Naive thymus-derived CD8-positive, alpha-beta T cell (primary cell): ENCODE measurements around the gene SH3GL2. TPM values are rescaled to one million over a fixed set of nuclear protein-coding genes. Genes with fewer than 3 reads are reported as not detected.
A peak's percentile ranks its signal among the peaks of the same experiment; 100 is the strongest.

Source experiments
- ATAC-seq, 2 donors: fragments of 150-1000 bp; cut with Tn5 transposase in 1 of 2; sonication (Bioruptor Pico), chemical (Tn5 transposase) in 1 of 2; 1 replicate in 1 of 2; 2 replicates in 1 of 2; pipeline ENCODE4 v1.10.0; 2021; ENCODE audit warnings: mild to moderate bottlenecking in 2 of 2, moderate library complexity in 2 of 2
- POLR2A ChIA-PET: fragments of 350-600 bp; sonication (Branson Sonifier 250); formaldehyde crosslinking; loops from one replicate; lab custom pipeline; 2021; ENCODE audit warnings: antibody characterized with exemption; lab: Charles Lee
- DNase-seq, 10 donors: peaks; one replicate each; pipeline versions ENCODE4 v3.0.0 to v3.0.0-alpha.2; 2020 to 2022
- H3K27ac Mint-ChIP-seq, 10 donors: one replicate each; pipeline ENCODE4 v1.8.0; 2020 to 2022; ENCODE audit warnings: mild to moderate bottlenecking in 10 of 10, mixed read lengths in 10 of 10, moderate library complexity in 4 of 10, inconsistent platforms in 1 of 10
- H3K27me3 Mint-ChIP-seq, 5 donors: one replicate each; pipeline ENCODE4 v1.8.0; 2021 to 2022; ENCODE audit warnings: mixed read lengths in 5 of 5
- H3K36me3 Mint-ChIP-seq, 3 donors: one replicate each; pipeline ENCODE4 v1.8.0; 2020 to 2022; ENCODE audit warnings: mixed read lengths in 3 of 3, mild to moderate bottlenecking in 2 of 3, inconsistent platforms in 1 of 3
- H3K4me1 Mint-ChIP-seq, 4 donors: one replicate each; pipeline ENCODE4 v1.8.0; 2021 to 2022; ENCODE audit warnings: mixed read lengths in 4 of 4
- H3K4me3 Mint-ChIP-seq, 10 donors: one replicate each; pipeline ENCODE4 v1.8.0; 2020 to 2022; ENCODE audit warnings: mild to moderate bottlenecking in 10 of 10, mixed read lengths in 10 of 10, moderate library complexity in 6 of 10, inconsistent platforms in 1 of 10
- H3K9me3 Mint-ChIP-seq, 9 donors: one replicate each; pipeline ENCODE4 v1.8.0; 2020 to 2022; ENCODE audit warnings: mixed read lengths in 9 of 9, mild to moderate bottlenecking in 3 of 9, inconsistent platforms in 1 of 9, moderate library complexity in 1 of 9
- polyA plus RNA-seq, 3 donors: library from polyadenylated mRNA; unstranded; fragments of 300-500 nt; fragmentation: Illumina TruSeq; gene quantifications; one replicate each; pipeline ENCODE4 v1.2.3, GENCODE V29; 2021
- total RNA-seq, 8 experiments: library from RNA in 2 of 8; stranded (reverse) in 2 of 8; gene quantifications; one replicate each; pipeline ENCODE4 v1.2.3 and lab custom pipeline; 2021 to 2026

Gene SH3GL2
- total and polyA plus RNA-seq, 5 experiments from 2014 or later: not detected

DNA sequence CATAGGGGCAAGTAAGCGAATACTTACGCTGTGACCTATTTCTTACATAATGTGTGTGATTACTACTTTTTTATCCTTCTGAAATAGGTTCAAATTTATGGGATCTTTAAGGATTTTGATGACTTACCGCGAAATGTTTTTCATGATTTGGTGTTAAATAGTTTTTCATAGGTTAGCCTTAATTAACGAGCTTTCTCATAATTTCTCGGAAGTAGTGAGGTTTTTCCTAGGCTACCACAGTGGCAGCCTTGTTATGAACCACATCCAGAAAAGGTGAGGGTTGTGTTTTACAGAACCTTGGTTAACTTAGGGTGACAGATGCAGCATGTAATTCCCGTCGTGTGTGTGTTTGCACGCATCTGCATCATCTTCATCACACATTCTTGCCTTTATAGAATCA, 1.3 kb downstream of the SH3GL2 start:
- peaks cover 0 to 5% (median 0%) of the 10 kb centered on the region in 3 donors for H3K36me3 Mint-ChIP-seq
- peaks cover 14 to 41% (median 28%) of the 10 kb centered on the region in 5 donors for H3K27me3 Mint-ChIP-seq
- POLR2A ChIA-PET: no interaction called here
- H3K9me3 Mint-ChIP-seq: peaks cover 0 to 17% (median 8%) of the 10 kb centered on the region in 9 donors
- H3K27ac Mint-ChIP-seq: no peak overlapping the region
- H3K4me3 Mint-ChIP-seq: peak overlapping the region in 1 of 10 donors; percentile 14
- no peak for DNase-seq
- H3K4me1 Mint-ChIP-seq: peaks cover 3 to 7% (median 6%) of the 10 kb centered on the region in 4 donors
- no peak for ATAC-seq

GRCh38 chr9:17587113-17587512, 8.2 kb downstream of the SH3GL2 start:
- Mint-ChIP-seq H3K9me3 (peaks cover 0 to 11% (median 0%) of the 10 kb centered on the region in 9 donors), H3K4me3 (no peak overlapping the region), H3K4me1 (no peaks in the 10 kb centered on the region), H3K27ac (no peak overlapping the region), H3K27me3 (peaks cover 0 to 7% (median 2%) of the 10 kb centered on the region in 5 donors), H3K36me3 (no peaks in the 10 kb centered on the region)
- no peak for ATAC-seq
- no peak for DNase-seq
- POLR2A ChIA-PET: no interaction called here

DNA sequence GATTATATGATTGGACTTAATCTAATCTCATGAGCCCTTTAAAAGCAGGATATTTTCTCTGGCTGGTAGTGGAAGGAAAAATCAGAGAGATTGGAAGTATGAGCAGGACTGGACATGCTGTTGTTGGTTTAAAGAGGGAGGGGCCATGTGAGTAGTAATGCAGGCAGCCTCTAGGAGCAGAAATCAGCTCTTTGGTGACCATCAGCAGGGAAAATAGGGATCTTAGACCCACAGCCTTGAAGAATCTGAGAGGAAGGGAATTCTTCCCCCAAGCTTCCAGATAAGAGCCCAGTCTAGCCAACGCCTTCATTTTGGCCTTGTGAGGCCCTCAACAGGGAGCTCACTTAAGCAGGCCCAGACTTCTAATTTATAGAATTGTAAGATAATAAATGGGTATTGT, 9.5 kb downstream of the SH3GL2 start:
- POLR2A ChIA-PET: no interaction called here
- no peak for ATAC-seq
- DNase-seq: no peak
- Mint-ChIP-seq H3K36me3 (no peaks in the 10 kb centered on the region), H3K4me3 (no peak overlapping the region), H3K27me3 (peaks cover 0 to 7% (median 2%) of the 10 kb centered on the region in 5 donors), H3K27ac (no peak overlapping the region), H3K4me1 (no peaks in the 10 kb centered on the region), H3K9me3 (peaks cover 0 to 11% (median 0%) of the 10 kb centered on the region in 9 donors)

GRCh38 chr9:17588941-17589340, 10.1 kb downstream of the SH3GL2 start:
- ATAC-seq (no peak), DNase-seq (no peak)
- no peak overlapping the region for H3K4me3 Mint-ChIP-seq
- peaks cover 0 to 11% (median 0%) of the 10 kb centered on the region in 9 donors for H3K9me3 Mint-ChIP-seq
- H3K27me3 Mint-ChIP-seq: peaks cover 0 to 7% (median 2%) of the 10 kb centered on the region in 5 donors
- H3K27ac Mint-ChIP-seq: no peak overlapping the region
- H3K4me1 Mint-ChIP-seq: no peaks in the 10 kb centered on the region
- POLR2A ChIA-PET: no interaction called here
- no peaks in the 10 kb centered on the region for H3K36me3 Mint-ChIP-seq

DNA sequence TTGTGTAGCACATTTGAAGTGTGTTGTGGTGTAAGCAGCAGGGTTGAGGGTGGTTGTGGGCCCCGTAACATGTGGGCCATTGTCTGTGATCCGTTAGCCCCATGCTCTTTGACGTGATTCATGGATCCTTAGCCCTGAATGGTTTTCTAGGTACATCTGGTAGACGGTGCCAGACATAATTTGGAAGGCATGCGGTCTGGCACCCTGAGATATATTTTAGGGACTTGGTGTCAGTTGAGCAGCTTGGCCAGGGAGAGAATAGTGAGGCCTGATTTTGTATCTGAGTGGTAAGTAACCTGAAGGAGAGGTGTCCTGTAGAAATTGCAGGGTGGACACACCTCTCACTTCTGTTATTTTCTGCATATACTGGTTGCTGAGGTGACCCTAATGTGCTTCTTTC, 10.9 kb downstream of the SH3GL2 start:
- Mint-ChIP-seq H3K4me1 (no peaks in the 10 kb centered on the region), H3K27me3 (peaks cover 0 to 5% (median 2%) of the 10 kb centered on the region in 5 donors), H3K27ac (no peak overlapping the region), H3K36me3 (no peaks in the 10 kb centered on the region), H3K9me3 (peaks cover 0 to 10% (median 0%) of the 10 kb centered on the region in 9 donors), H3K4me3 (no peak overlapping the region)
- no peak for ATAC-seq
- no peak for DNase-seq
- POLR2A ChIA-PET: no interaction called here

DNA sequence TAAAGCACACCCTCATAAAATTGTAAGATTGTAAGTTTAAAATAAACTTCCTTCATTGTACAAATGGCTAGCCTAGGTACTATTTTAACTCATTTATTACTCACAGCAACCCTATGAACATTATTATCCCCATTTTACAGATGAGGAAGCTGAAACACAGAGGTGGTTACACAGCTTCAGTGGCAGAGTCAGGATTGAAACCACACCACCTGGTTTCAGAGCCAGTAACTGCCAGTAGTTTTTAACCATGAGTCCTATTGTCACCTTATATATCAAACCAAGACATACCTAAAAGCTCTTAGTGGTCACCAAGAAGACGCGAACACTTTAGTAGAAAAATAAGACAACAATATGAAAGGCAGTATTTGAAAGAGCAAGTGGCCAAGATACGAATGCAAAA, 16.1 kb downstream of the SH3GL2 start:
- Mint-ChIP-seq H3K4me3 (no peak overlapping the region), H3K36me3 (no peaks in the 10 kb centered on the region), H3K27me3 (peaks cover 0 to 7% (median 0%) of the 10 kb centered on the region in 5 donors), H3K9me3 (peaks cover 0 to 3% (median 0%) of the 10 kb centered on the region in 9 donors), H3K27ac (no peak overlapping the region), H3K4me1 (no peaks in the 10 kb centered on the region)
- ATAC-seq: no peak
- DNase-seq: no peak
- POLR2A ChIA-PET: no interaction called here

GRCh38 chr9:17597977-17598376, 19.1 kb downstream of the SH3GL2 start:
- H3K4me1 Mint-ChIP-seq: no peaks in the 10 kb centered on the region
- no peaks in the 10 kb centered on the region for H3K36me3 Mint-ChIP-seq
- POLR2A ChIA-PET: no interaction called here

GRCh38 chr9:17600962-17601593, 22.2 kb downstream of the SH3GL2 start:
- no peak overlapping the region for H3K4me3 Mint-ChIP-seq
- POLR2A ChIA-PET: no interaction called here
- H3K27me3 Mint-ChIP-seq: peaks cover 0 to 7% (median 0%) of the 10 kb centered on the region in 5 donors
- H3K4me1 Mint-ChIP-seq: no peaks in the 10 kb centered on the region
- H3K27ac Mint-ChIP-seq: no peak overlapping the region
- no peak for DNase-seq
- no peaks in the 10 kb centered on the region for H3K36me3 Mint-ChIP-seq
- H3K9me3 Mint-ChIP-seq: peaks cover 0 to 10% (median 4%) of the 10 kb centered on the region in 9 donors
- no peak for ATAC-seq

More at GRCh38 chr9:17597977-17598376, 19.1 kb downstream of the SH3GL2 start:
- no peak overlapping the region for H3K27ac Mint-ChIP-seq
- no peak overlapping the region for H3K4me3 Mint-ChIP-seq
- ATAC-seq (no peak), DNase-seq (no peak)
- H3K9me3 Mint-ChIP-seq: peaks cover 0 to 5% (median 3%) of the 10 kb centered on the region in 9 donors
- H3K27me3 Mint-ChIP-seq: peaks cover 0 to 7% (median 0%) of the 10 kb centered on the region in 5 donors

GRCh38 chr9:17604556-17604955, 25.7 kb downstream of the SH3GL2 start:
- ATAC-seq (no peak), DNase-seq (no peak)
- H3K9me3 Mint-ChIP-seq: peaks cover 0 to 10% (median 4%) of the 10 kb centered on the region in 9 donors

DNA sequence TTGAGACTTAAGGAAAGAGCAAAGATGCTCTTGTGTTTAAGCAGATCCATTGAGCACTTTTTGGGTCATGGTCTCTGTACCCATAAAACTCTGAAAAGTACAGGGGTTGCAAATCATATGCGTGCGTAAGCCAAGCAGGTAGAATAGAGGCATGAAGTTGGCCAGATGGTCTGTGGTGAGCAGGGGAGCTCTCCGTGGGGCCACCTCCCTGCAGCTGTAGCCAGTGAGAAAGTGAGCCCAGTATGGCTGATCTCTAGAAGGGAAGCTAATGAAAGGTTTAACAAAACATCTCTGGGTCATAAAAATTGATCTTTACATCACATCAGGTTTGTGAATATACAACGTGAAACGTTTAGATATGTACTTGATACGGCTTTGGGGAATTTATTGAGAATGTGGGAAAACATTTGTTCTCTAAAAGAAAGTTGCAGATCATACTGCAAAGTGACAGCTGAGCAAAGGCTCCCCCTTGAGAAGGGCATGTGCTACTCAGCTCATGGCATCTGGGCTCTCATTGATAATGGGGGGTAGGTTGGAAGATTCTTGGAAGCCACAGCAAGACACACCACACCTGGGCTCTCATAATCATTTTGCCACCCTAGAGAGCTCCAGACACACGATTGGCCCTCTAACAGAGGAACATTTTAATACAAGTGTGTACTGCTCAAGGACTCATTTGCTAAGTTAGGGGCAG, 30.6 kb downstream of the SH3GL2 start:
- Mint-ChIP-seq H3K4me1 (no peaks in the 10 kb centered on the region), H3K9me3 (peaks cover 0 to 8% (median under 1%) of the 10 kb centered on the region in 9 donors), H3K27me3 (peaks cover 1 to 22% (median 3%) of the 10 kb centered on the region in 5 donors), H3K36me3 (no peaks in the 10 kb centered on the region), H3K27ac (no peak overlapping the region), H3K4me3 (no peak overlapping the region)
- no peak for ATAC-seq
- POLR2A ChIA-PET: no interaction called here
- no peak for DNase-seq

More at GRCh38 chr9:17604556-17604955, 25.7 kb downstream of the SH3GL2 start:
- Mint-ChIP-seq H3K4me3 (no peak overlapping the region), H3K27me3 (peaks cover 0 to 4% (median 0%) of the 10 kb centered on the region in 5 donors), H3K4me1 (no peaks in the 10 kb centered on the region), H3K36me3 (no peaks in the 10 kb centered on the region), H3K27ac (no peak overlapping the region)
- POLR2A ChIA-PET: no interaction called here

GRCh38 chr9:17611342-17611741, 32.5 kb downstream of the SH3GL2 start:
- H3K27ac Mint-ChIP-seq: no peak overlapping the region
- no peak overlapping the region for H3K4me3 Mint-ChIP-seq
- ATAC-seq (no peak), DNase-seq (no peak)
- H3K9me3 Mint-ChIP-seq: peaks cover 0 to 10% (median 0%) of the 10 kb centered on the region in 9 donors
- no peaks in the 10 kb centered on the region for H3K4me1 Mint-ChIP-seq
- POLR2A ChIA-PET: no interaction called here
- no peaks in the 10 kb centered on the region for H3K36me3 Mint-ChIP-seq
- peaks cover 1 to 22% (median 4%) of the 10 kb centered on the region in 5 donors for H3K27me3 Mint-ChIP-seq

DNA sequence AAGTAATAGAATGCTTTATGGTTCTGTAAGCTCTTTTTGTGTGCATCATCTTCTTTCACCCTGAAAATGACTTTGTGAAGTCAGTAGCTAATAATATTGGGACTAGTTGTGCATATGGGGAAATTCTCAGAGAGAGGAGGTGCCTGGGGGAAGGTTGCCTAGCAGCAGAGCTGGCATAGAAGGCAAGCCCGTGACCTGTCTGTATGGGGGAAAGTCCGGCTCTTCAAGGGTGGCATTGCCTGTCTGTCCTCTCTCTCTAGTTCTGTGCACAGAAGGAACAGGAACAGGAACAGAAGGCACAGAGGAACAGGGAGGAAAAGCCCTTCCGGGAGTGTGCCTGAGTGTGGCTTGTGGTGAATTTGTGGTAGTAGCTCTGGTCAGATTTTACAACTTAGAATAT, 33.1 kb downstream of the SH3GL2 start:
- POLR2A ChIA-PET: no interaction called here

GRCh38 chr9:17613758-17614157, 34.9 kb downstream of the SH3GL2 start:
- H3K36me3 Mint-ChIP-seq: no peaks in the 10 kb centered on the region
- H3K4me3 Mint-ChIP-seq: no peak overlapping the region
- H3K27ac Mint-ChIP-seq: no peak overlapping the region
- H3K4me1 Mint-ChIP-seq: no peaks in the 10 kb centered on the region
- DNase-seq (no peak), ATAC-seq (no peak)
- peaks cover 0 to 8% (median 0%) of the 10 kb centered on the region in 9 donors for H3K9me3 Mint-ChIP-seq
- H3K27me3 Mint-ChIP-seq: peaks cover 1 to 22% (median 4%) of the 10 kb centered on the region in 5 donors
- POLR2A ChIA-PET: no interaction called here

More for the DNA sequence above, 33.1 kb downstream of the SH3GL2 start:
- Mint-ChIP-seq H3K36me3 (no peaks in the 10 kb centered on the region), H3K9me3 (peaks cover 0 to 8% (median 0%) of the 10 kb centered on the region in 9 donors), H3K27ac (no peak overlapping the region), H3K27me3 (peaks cover 1 to 22% (median 4%) of the 10 kb centered on the region in 5 donors), H3K4me3 (no peak overlapping the region), H3K4me1 (no peaks in the 10 kb centered on the region)
- ATAC-seq (no peak), DNase-seq (no peak)
